KBM-7 (cell line): ENCODE results near the gene SLC6A20.

Source experiments
- DNase-seq: peaks from one replicate; pipeline ENCODE4 v3.0.0-alpha.2; 2015
- in situ Hi-C: fragments of 300-500 bp; cut with MboI; formaldehyde crosslinking; loops from 2 replicates; pipeline ENCODE4 v1.14.3; 2020; ENCODE audit warnings: low sequenced_read_pairs, low pct_unique_long_range_greater_than_20kb, mixed read lengths

The SLC6A20 gene

DNA sequence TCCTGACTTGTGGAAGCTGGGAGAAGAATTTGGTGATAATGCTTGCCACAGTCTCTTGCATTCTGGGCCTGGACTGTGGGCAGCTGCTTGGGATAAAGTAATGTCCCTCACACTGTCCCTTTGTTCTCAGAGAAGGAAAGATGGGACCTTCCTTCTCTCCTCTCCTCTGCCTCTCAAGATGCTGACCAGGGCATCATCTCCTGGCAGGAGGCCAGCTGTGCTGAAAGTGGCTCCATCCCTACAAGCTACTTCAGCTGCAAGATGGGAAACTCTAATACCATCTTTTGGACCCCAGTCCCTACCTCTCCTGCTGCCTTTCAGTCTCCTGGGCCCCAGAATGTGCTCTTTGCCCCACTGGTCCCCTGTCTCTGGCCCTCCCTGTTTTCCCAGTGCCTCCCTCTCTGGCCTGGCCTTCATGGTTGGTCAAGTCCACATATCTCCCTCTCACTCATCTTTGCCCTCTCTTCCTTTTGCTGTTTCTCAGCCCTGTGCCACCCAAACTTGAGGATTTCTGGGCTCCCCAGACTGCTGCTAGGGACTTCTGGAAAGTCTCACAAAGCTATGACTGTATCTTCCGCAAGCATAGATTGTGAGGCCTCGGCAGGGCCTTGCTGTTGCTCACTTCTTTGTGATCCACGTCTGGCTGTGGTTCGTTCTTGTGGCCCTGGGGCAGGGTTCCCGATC, 7.1 kb upstream of the SLC6A20 start:
- in situ Hi-C loops: no loop called here
- DNase-seq: no peak

DNA sequence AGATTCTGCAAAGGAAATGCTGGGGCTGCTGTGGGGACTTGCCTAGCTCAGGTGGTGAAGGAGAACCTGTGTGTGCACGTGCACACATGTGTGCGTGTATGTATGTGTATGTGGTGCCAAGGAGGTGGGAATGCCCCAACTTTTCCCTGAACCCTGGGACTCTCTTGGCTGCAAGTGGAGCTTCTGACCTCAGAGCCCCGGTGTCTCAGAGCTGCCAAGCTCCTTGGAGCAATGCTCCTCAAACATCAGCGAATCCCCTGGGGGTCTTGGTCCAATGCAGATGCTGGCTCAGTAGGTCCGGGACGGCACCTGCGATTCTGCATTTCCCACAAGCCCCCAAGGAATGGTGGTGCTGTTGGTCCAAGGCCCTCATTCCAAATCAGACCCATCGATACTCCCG, 5.8 kb upstream of the SLC6A20 start:
- no peak for DNase-seq
- in situ Hi-C loops: no loop called here

DNA sequence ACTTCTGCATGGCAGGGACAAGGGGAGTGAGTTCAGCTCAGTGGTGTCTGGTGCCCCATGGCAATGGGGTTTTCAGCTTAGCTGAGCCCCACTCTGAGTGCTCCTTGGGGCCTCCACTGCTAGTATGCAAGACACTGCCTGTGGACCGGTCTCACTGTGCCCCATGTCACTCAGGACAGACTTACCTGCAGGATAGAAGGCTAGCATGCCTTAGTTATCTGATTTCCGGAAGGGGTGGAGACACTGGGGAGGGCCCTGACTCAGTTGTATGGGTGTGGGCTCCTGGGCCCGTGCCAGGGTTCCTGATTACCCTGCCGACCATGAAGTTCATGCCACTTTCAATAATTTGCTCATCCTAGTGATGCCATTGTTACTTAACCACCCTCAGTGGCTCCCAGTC, 4.3 kb upstream of the SLC6A20 start:
- no peak for DNase-seq
- in situ Hi-C loops: no loop called here

DNA sequence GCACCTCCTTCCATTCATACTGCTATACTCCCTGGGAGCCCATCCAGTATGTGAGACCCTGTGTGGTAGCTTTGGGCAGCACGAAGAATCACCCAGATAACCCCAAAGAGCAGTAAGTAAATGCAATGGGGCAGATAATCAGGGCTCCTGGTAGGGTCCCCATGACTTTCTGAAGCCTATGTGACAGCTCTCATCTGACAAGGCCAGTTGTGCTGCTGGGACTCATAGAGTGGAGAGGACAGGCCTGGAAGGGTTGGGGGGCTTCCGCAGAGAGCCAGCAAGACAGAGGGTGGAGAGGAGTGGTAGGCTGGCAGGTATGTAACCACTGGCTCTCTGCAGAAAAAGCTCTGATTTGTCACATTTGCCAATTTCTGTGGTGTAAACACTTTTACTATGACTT, 3.2 kb upstream of the SLC6A20 start:
- in situ Hi-C loops: no loop called here
- no peak for DNase-seq

DNA sequence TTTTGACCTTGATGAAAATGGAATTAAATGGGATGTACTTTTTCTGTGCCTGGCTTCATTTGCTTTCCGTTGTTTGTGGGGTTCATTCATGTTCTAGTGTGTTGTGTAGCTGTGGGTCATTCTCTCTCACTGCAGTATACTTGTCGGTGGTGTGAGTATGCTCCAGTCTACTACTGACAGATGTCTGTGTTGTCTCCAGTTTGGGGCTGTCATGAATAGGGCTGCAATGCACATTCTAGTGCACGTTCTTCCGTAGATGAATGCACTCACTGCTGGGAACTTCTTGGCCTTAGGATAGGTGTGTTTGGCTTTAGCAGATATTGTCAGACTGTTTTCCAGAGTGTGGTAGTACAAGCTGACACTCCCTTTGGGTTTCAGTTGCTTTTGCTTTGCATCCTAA, 1.7 kb upstream of the SLC6A20 start:
- no peak for DNase-seq
- in situ Hi-C loops: no loop called here

DNA sequence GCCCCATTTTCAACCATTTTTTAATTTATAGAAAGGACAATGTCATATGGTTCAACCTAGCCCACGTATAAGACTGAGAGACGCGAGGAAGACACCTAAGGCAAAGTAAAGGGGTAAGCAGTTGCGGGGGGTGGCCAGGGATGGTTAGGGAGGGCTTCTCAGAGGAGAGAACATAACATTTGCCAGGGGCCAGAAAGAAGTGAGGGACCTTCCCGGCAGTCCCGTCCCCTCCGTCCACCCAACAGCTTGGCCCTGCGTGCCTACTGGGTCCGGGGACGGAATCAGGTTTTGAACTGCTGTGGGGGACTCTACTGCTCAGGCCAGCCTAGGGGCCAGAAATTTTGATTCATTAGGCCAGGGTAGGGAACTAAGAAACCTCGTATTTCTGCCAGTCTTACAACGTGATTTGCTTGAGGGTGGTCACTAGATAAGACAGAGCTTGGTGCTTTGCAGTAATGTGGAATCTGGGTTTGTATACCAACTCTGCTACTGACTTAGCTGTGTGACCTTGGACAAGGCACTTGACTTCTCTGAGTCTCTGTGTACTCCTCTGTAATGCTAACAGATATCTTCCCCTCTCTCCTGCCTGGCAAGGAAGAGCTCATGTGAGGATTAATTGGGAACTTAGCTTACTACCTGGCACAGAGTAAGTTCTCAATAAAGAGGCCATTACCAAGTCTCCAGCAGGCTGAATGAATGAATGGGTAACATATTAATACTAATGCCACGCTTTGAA, 734 bp upstream of the SLC6A20 start:
- in situ Hi-C loops: no loop called here
- DNase-seq: no peak

DNA sequence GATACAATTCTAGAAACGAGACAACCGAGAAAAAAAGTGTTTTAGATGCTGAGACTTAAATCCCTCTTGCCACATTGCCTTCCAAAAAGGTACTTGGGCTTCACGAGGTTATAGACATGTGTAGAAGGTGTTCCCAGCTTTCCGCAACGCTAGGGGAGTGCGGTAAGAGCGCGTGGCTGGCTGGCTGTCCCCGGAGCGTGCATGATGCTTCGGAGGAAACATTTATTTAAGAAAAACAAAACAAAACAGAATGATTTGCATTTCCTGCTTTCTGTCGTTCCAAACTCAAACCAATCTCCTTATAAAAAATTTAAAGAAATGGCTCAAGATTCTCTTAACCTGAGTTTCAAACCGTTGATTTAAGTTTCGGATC, 841 bp downstream of the SLC6A20 start:
- no peak for DNase-seq
- in situ Hi-C loops: no loop called here

DNA sequence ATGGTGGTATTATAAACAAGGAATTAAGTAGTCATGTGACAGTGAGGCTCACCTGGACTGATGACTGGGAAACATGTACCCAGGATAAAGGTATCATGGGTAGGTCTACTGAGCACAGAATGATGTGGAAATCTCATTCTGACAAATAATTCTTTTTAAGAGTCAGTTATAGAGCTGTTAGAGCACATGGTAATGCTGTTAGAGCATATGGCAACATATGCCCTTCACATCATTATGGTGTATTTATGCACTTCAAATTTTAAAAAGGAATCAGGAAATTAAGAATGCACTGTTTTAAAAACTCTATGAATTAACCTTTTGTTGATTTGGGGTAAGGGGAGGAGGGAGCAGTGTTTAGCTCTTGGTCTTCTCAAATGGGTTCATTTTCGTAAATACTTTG, 1.7 kb downstream of the SLC6A20 start:
- in situ Hi-C loops: no loop called here
- no peak for DNase-seq

DNA sequence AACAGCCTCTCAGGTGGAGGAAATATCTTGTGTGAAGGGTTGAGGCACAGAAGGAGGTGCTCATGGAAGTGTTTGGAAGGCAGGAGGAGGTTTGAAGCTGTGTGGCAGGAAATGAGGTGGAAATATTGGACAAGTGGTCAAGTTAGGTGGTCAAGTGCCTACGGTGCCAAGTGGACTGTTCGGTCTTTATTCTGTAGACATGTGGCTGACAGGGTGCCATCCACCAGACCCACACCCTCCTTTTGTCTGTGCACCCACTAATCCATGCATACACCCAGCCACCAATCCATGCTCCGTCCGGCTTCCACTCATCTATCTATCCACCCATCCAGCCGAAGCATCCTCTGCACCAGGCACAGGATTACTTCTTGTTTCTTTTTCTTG, 2.2 kb downstream of the SLC6A20 start:
- DNase-seq: no peak
- in situ Hi-C loops: no loop called here

DNA sequence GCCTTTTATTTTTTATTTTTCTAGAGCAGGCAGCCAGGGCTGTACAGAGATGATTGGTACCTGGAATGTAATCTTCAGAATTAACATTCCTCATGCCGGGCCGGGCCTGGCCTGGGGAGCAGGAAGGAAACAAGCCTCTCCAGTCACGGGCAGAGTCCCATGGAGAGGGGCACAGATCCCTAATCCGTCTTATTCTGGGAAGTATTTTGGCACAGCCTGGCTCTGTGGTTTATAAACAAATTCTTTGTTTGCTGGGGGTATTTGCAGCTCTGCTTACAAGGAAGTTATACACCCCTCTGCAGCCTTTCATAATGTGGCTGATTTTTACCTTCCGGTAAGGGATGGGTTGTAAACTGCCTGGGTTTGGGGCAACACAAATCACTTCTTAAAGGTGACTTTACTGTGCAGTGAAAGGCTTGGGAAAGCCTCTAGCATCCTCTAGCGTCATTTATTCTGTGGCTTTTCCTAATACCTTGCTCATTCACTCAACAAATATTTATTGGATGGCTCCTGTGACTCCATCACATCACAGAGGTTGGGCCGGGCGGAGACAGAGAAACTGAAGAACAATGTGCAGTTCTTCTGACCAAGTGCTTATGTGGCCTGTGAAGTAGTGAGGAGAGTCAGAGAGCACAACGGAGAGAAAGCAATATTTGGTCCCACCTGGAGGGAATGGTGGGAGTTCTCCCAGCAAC, 2.7 kb downstream of the SLC6A20 start:
- DNase-seq: no peak
- in situ Hi-C loops: no loop called here

DNA sequence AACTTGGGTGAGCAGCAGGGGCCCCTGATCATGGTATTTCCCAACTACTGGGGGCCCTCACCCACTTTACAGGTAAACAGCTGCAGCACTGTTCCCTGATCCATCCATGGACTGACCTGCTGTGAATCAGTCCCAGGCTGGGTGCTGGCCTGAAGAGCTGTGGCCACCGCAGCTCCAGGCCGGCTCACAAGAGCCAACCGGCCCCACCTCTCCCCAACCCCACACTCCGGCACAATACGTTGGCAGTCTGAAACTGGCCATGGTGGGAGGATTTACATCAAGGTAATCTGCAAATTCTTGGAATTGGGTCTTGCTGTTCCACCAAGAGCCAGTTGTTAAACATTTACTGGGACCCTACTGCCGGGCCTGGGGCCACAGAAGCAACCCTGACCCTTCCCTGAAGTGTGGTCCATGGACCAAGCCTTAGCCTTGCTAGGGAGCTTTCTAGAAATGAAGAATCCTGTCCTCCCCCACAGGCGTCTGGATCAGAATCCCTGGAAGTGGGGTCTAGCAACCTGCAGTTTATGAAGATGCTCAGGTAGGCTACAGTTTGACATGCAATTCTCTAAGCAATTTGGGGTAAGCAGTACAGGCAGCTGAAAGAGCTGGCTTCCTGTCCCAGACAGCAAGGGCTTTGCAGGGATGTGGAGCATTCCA, 3.7 kb downstream of the SLC6A20 start:
- in situ Hi-C loops: no loop called here
- DNase-seq: no peak

DNA sequence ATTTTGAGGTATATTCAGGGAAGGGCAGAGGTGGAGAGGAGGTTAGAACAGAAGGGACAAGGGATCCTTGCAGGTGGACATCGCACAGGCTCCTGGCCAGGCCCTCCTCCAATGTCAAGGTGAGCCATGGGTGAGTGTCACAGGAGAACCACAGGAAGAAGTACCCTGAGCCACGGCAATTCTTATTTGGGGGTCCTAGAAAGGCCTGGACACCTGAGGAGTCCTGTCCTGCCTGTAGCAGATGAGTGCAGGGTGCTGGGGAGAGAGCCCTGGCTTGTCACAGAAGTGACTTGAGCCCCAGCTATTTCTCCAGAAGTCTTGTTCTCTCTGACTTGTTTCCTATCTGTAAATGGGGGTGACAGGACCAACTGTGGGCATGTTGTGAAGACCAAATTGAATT, 4.3 kb downstream of the SLC6A20 start:
- in situ Hi-C loops: no loop called here
- DNase-seq: no peak

DNA sequence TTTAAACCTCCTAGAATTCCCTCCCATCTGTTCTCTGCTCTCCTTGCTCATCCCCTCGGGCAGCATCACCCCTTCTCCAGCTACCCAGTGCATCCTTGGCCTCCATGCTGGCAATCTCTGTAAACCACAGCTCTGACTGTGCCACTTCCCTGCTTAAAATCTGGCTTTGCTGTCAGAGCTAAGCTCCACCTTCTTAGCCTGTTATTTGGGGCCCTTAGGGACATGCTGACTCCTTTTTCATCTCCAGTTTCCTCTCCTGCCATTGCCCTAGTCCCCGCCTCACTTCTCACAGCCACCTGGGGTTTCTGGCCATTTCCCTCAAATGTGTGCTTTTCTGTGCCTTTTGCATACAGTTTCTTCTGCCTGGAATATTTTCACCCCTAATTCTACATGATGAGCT, 5.7 kb downstream of the SLC6A20 start:
- no peak for DNase-seq
- in situ Hi-C loops: no loop called here

DNA sequence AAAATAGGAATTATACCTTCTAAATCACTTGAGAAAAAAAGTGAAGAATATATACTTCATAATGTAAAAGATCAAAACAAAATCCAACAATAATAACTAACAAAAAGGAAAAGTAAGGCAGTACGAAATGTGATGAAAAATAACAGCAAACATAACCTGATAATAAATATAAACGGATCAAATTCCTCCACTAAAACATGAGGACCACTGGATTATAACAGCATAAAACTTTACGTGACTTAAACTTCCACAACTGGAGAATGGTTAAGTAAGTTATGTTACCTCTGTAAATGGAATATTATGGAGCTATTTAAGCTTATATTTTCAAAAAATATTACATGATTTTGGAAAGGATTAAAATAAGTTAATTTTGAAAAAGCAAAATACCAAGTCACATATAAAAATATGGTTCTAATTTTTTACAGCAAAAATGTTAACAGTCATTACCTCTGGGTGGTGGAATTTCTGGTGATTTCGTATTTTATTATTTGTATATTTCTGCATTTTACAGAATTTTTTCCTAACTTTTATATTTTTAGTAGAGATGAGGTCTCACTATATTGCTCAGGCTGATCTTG, 7.0 kb downstream of the SLC6A20 start:
- in situ Hi-C loops: no loop called here
- no peak for DNase-seq

DNA sequence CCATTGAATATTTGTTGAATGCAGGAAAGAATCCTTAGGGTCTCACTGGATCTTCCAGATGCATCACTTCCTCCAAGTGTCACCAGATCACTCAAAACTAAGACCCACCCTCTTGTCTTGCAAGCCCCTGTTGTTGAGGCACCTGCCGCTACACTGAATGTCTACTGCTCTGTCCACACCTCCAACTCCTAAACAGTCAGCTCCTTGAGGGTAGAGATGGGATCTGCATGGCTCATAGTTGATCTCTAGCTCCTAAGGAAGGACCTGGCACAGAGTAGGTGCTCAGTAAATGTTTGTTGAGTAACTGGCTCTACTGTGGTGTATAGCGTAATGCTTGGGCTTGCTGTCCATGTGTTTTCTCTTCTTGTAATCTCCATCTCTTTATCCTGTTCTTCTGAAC, 8.8 kb downstream of the SLC6A20 start:
- DNase-seq: no peak

DNA sequence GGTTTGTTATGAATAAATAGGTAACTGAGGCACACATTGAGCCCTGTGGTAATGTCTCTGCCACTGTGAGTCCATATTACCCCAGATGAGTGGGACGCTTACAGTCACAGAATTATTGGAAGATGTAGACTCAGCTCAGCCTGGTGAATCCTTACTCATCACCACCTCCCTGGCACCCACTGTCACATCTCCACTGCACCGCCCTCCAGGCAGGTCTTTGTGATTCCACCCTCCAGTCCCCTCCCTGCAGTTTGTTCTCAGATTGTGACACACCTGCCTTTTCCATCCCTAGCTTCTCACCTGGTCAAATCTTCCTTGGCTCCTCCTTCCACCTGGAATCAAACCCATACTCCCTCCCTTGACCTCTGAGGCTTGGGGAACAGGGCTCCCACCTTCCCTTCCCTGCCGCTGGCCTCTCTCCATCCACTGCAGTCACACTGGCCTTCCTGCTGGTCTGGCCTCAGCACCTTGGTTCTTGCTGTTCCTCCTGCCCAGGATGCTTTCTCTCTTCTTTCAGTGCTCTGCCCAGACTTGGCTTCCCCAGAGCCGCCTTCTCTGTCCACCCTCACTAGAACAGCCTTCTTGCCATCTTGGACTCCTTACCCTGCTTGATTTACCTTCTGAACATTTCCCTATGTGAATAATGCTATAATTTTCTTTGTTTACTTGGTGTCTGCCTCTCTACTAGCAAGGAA, 9.4 kb downstream of the SLC6A20 start:
- in situ Hi-C loops: no loop called here
- no peak for DNase-seq

More for the DNA sequence above, 8.8 kb downstream of the SLC6A20 start:
- in situ Hi-C loops: no loop called here

DNA sequence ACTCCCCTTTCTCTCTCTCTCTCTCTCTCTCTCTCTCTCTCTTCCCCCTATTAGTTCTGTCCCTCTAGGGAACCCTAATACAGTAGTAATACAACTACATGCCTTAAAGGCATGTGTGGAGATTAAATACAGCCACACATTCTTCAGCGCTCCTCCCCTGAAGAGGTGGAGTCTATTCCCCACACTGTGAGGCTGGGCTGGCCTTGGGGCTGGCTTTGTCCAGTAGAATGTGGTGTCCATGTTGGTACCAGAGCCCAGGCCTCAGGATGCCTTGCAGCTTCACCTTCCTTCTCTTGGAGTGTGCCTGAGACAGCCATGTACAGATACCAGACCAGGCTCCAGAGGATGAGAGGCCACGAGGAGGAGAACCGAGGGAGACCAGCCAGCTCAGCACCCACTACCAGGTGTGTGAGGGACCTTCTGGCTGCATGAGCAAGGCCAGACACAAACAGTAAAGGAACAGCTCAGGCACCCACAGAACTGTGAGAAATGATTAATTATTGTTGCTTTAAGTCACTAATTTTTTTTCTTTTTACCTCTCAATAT, 10.7 kb downstream of the SLC6A20 start:
- in situ Hi-C loops: no loop called here

DNA sequence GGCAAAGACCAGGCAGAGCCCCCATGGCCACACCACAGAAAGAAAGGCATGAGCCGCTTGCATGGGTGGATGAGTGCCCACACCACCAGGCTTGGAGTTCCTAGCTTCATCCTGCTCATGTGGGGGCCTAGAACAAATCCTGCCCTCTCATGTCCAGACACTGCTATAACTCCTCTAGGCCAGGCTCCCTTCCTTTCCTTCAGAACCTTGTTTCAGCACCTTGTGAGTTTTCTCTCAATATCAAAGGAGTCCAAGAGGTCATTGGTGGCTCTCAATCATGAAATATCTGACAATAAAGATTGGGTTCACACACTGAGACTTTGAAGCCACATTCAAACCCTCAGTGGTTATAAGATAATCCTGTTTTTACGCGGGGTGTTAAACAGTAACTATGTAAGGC, 12.7 kb downstream of the SLC6A20 start:
- DNase-seq: no peak
- in situ Hi-C loops: no loop called here

More for the DNA sequence above, 10.7 kb downstream of the SLC6A20 start:
- DNase-seq: no peak

DNA sequence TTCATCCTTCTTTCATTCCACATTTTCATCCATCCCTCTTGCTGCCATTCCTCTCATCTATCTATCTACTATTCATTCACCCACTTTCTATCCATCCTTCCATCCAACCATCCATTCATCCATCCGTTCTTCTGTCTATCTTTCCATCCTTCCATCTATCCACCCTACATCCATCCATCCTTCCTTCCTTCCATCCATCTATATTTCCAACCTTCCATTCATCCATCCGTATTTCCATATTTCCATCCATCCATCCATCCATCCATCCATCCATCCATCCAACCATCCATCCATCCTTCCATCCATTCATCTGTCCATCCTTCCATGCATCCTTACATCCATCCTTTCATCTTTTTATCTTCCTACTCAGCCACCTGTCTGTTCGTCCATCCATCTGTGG, 14.0 kb downstream of the SLC6A20 start:
- in situ Hi-C loops: no loop called here
- no peak for DNase-seq
